Activated CD8-positive, alpha-beta memory T cell treated with anti-CD3 and anti-CD28 coated beads, Interleukin-2, amount 50 U/mL, for 4 hours (primary cell): Measurements from ENCODE around the gene PRICKLE4.
"Not testable (repeated sequence)": the region's sequence is repeated elsewhere in the genome, so short reads cannot be mapped to it uniquely, and the experiment has no call there.

Experiments used
- DNase-seq: peaks from one replicate; pipeline ENCODE4 v3.0.0-alpha.2; 2020

PRICKLE4 gene

DNA sequence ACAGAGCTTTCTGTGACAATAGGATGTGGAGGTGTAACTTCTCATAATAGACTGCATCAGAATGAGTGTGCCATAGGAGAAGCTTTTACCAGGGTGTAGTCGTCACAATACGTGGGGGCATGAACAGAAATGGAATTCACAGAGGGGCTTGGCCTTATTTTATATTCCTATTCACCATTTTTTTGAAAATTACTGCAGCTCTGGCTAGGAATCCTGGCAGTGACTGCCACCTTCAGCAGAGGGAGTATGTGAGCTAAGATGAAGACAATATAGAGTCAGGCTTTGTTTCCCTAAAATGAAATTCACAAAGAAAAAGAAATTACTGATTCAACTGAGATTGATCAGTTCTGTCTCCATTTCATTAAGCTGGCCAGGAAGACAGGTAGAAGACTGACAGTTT is 20.8 kb downstream of the PRICKLE4 start:
- DNase-seq = no peak

DNA sequence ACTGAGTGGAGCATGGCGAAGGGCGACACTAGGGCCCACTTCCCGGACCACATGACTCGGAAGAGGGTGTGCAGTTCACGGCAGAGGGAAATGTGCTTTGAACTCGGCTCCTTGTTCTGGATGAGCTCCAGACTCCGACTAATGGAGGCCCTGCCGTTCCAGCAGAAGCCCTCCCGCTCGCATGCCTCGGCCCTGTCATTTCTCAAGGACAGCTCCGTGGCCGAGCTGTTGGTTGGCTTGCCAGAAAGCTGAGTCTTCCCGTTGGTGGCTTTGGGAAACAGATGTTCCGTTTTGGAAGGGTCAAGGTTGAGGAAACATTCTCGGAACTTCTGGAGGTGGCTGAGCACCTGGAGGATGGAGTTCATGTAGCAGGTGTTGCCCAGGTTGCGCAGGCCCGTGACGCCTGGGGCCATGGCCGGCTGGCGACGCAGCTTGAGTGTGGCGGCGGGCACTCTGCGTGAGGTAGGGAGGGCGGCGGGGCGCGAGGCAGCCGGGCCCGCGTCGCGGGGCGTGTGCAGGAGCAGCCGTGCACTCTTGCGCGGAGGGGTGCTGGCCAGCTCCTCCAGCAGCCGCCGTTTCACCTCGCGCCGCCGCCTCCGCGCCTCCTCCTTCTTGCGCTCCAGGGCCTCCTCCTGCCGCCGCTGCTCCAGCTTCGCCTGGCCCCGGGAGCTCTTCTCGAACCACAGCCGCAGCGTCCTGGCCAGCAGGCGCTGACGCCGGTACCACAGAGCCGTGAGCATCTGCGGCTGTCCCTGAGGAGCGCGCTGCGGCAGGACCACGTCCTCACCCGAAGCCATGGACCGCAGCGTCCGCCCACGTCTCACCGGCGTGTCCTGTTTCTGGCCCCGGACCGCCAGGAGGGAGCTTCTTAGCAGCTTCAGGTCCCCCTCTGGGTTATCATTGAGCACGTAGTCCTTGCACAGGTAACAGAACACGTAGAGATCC is 25.5 kb downstream of the PRICKLE4 start:
- DNase-seq = no peak

DNA sequence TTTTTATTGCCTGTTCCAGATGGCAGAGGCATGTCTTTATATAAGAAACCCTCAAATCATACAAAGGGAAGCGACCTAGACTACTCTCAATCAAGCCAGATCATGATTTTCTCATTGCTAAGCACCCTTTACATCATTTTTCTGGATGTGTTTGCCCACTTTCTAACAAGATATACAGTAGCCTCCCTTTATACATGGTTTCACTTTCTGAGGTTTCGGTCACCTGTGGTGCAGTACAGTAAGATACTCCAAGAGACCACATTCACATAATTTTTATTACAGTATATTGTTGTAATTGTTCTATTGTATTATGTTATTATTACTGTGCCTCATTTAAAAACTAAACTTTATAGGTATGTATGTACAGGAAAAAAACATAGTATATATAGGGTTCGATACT is 30.5 kb downstream of the PRICKLE4 start:
- no peak for DNase-seq

DNA sequence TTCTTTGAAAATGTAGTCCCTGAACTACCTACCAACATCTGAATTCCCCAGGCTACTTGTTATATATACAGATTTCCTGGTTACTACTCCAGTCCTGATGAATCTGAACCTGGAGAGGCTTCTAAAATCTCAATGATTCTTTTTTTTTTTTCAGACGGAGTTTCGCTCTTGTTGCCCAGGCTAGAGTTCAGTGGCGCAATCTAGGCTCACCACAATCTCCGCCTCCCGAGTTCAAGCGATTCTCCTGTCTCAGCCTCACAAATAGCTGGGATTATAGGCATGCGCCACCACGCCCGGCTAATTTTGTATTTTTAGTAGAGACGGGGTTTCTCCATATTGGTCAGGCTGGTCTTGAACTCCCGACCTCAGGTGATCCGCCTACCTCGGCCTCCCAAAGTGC is 31.4 kb downstream of the PRICKLE4 start:
- not testable (repeated sequence) for DNase-seq

DNA sequence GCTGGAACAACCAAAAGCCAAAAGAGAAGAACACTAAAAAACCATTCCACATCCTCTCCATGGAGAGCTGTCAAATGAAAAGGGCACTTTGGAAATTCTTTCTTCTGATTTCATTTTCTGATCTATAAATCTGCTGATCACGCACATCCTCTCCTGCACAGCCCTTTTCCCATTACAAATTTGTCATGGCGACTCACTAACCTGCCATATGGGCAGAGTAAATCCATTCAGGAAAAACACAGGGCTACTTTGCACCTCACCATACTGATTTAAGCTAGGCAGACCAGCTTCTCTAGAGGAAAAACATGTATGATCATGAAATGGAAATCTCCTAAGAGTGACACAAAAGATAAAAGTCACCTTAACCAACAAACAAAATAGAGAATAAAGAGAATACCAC is 32.9 kb downstream of the PRICKLE4 start:
- DNase-seq = no peak

DNA sequence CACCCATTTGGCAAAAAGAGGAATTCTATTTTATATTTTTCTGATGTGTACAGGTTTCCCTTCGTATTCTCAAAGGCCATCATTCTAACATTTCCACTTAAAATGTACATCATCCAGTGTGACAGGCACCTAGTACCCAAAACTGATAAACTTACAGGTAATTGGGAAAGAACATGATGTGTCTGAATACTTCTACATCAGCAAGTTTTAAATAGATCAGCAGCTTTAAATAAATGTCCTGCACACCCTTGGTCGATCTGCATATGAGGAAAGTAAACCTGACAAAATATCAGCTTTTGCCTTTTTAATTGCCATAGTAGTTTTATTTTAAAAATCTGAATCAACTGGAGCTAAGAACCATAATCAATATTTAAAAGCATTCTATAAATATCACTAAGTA is 33.4 kb downstream of the PRICKLE4 start:
- DNase-seq = no peak

DNA sequence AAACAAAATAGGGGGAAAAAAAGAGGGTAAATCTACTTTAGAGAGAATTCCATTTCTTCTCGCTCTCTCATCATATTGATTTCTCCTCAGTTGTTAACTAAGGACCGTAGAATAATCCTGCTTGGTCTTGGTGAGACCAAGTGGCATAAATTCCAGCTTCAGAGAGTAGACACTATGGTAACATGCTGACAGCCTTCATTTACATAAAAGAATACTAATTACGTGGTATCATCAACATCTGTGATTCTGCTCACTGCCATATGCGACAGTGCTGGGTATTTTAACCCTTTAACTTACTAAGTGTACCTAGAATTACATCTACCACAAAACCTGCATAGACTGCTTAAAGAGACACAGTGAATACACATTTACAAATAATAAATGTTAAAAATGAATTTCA is 34.0 kb downstream of the PRICKLE4 start:
- DNase-seq = no peak

DNA sequence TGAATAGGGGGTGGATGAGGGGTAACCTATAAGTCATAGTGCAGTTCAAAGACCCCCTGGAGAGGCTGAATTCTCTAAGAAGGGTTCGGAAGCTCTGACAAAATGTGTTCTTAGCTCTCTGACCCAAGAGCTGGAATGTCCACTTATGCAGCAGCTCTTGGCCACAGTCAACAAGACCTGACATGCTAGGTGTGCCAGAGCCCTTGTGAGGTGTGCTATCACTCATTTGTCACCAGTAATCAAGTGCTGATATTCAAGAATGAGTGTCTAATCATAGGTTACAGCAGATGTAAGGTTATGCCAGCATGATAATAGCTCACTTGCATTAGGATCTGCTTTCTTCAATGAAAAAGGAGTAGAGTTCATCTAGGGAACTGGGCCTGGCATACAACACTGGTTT is 35.0 kb downstream of the PRICKLE4 start:
- DNase-seq = no peak

DNA sequence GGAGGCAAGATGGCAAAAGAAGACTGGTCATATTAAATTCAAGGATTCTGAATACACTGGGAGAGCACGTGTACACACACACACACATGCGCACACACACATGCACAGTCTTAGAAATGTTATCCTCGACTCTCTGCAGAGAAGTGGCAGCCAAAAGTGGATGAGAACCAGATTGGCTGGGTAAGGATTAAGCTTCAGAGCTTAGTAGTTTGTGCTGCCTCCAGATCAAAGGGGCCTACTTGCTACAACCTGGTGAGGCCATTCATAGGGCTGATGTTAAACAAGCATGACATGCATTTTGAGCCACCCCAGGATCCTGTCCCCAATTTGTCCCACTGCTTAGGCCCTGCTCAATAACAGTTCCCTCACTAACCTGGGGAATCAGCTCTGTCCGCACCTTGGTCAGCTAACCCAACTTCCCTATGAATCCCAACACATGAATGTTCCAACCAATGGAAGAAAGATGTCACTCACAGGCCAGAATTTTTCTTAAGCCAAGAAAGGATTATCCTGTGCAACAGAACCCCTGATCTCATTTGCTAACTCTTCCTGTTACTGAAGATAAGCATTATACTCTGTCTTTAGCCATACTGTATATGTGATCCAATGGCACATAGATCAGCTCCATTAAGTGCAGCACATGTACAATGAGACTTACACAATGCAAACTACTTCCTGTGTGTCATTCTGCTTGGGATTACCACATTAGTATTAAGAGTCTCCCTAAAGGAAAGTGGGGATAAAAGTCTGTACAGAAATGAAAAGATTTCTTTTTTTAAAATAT is 37.9 kb downstream of the PRICKLE4 start:
- no peak for DNase-seq

DNA sequence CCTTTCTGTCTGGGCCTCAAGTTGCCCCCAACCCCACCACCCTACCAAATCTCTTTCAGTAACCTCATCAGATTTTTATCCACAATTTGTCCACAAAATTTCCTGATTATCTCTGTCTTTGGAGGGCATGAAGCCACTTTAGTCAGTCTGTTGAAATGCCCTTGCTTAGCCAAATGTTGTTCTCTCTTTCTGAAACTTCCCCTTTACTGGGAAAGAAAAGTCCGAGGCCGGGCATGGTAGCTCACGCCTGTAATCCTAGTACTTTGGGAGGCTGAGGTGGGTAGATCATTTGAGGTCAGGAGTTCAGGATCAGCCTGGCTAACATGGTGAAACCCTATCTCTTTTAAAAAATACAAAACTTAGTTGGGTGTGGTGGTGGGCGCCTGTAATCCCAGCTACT is 40.7 kb downstream of the PRICKLE4 start:
- DNase-seq = no peak

DNA sequence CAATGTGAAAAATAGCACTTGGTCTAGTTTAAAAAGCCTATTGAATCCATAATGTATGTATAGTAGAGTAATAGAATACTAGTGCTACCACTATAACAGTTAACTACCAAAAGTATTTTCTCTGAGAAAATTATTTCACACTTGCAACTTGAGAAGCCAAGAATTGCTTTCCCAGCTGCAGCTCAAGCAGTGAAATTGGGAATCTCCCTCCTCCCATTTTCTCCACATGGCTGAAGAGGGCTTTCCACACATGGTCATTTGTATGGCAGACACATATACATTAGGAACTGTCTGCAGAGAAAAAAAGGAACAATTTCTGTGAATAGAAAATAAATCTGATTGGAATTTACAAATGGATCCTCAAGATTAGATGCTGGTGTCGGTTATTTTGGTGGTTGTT is 41.4 kb downstream of the PRICKLE4 start:
- DNase-seq = no peak

DNA sequence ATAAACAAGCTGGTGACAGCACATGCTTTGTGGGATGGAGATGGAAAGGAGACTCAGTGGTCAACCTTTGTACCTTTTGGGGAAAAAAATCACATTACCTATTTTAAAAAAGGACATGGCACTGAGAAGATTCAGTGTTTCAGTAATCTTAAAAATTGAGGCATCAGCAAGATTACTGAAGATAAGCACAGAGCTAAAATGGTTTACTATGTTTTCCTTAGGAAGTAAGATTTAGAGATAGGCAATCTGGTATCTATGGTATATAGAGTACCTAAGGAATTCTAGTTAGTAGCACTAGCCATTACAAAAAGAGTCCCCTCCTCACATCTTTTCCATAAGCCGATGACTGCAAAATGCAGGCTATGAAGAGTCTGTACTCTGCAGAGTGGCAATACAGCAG is 42.6 kb downstream of the PRICKLE4 start:
- no peak for DNase-seq

DNA sequence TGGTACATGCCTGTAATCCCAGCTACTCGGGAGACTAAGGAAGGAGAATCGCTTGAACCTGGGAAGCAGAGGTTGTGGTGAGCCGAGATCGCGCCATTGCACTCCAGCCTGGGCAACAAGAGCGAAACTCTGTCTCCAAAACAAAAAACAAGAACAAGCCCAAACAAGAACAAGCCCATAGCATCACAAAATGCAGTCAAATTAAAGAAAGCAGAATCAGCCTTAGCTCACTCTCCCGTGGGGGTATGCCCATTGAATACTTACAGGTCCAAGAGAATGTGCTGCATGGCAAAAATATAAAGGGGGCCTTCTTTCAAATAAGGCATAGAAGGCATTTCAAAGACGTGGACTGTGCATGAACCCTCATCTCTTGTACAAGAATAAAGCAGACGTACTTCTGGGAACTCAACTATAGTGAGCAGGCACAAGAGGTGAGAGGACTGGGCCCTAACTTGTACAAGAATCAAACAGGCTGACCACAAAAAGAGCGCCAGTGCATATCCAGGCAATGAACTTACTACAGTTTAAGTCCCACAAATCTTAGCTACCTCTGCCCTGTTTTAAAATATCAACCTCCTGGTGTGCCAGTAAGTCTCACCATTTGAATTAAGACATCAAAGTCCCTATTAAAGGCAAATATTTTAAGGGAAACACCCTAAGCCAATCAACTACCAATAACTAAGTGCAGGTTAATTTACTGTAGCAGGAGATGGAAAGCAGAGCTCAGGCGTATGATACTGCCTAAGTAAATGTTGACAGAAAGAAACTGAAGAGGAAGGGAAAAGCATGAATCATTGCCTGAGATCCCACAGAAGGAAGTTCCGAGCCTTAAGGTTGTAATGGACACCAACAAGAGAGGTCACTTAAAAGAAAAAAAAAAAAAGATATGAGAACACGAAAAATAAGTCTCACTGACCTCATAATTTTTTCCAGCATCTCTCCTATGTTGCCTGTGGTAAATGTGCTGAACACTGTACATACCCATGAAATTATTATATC is 44.3 kb downstream of the PRICKLE4 start:
- no peak for DNase-seq

DNA sequence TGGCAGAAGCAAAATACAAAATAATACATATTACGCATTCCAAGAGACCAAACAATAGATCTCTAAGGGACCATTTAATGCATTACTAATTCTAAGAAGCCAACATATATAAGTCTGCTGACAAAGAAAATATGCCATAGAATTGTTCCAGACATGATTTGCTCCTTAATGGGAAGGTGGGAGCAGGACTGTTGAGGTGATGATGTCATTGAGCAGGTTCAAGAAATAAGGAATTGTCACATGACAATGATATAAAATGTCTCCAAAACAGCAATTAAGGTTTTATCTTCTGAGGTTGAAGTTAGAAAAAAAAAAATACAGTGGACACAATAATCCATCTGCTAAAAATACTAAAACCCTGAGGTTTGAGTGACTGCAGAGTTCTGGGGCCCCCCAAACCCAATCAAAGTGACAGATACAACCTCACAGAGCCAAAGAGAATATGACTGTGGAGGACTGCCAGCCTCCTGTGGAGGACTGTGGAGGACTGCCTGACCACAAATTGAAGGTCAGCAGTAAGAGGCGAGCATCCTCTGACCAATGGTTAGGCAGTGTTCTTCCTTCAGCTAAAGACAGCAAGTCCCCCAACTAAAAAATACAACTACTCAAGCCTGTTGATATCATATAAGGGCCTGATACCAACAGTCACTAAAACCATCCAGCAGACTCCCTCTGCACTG is 45.9 kb downstream of the PRICKLE4 start:
- no peak for DNase-seq

DNA sequence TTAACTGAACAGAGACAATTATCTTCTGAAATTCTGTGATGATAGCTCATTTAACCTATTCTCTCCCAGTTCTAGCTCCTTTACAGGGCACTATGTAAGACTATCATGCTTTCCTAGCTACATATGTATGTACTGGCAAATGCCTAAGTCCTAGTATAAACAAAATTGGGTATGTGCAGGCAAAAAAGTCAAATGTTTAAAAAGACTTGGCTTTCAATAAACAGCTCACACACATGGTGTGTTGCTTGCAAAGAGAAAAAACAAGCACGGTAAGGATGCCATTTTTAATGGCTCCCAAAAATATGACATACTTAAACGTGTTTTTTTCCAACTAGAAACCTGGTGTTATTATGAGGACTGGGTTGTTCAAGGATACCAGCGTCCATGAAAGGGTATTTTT is 51.7 kb downstream of the PRICKLE4 start:
- DNase-seq = no peak

DNA sequence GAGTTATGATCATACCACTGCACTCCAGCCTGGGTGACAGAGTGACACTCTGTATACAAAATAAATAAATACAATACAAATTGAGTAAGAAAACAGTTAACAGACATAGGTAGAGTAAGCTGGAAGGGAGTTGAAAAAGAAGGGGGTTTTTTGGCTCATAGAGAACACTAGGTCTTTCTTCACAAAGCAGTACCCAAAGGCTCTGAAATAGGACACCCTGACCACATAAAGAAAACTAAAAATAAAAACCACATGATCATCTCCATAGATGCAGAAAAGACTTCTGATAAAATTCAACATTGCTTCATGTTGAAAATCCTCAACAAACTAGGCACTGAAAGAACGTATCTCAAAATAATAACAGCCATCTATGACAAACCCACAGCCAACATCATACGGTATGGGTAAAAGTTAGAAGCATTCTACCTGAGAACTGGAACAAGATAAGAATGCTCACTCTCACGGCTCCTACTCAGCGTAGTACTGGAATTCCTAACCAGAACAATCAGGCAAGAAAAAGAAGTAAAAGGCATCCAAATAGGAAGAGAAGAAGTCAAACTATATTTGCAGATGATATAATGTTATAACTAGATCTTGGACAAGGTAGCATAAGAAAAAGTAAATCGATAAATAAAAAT is 55.6 kb downstream of the PRICKLE4 start:
- no peak for DNase-seq

DNA sequence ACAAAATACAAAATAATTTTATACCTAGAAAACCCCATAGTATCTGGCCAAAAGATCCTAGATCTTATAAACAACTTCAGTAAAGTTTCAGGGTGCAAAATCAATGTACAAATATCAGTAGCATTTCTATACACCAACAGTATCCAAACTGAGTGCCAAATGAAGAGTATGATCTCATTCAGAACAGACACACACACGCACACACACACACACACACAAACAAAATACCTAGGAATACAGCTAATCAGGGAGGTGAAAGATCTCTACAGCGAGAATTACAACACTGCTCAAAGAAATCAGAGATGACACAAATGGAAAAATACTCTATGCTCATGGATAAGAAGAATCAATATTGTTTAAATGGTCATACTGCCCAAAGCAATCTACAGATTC is 56.1 kb downstream of the PRICKLE4 start:
- DNase-seq = no peak
